Stimulated activated CD4-positive, alpha-beta T cell treated with anti-CD3 and anti-CD28 coated beads, Interleukin-15, amount 100 ng/mL, for 1 hour (primary cell): ENCODE results near the gene CHRNA9.
"Not testable (repeated sequence)": the region's sequence is repeated elsewhere in the genome, so short reads cannot be mapped to it uniquely, and the experiment has no call there.

Source experiments
- DNase-seq, 2 donors: peaks; one replicate each; pipeline ENCODE4 v3.0.0-alpha.2; 2020; ENCODE audit warnings: low read depth in 1 of 2, low spot score in 1 of 2

Gene CHRNA9, protein sequence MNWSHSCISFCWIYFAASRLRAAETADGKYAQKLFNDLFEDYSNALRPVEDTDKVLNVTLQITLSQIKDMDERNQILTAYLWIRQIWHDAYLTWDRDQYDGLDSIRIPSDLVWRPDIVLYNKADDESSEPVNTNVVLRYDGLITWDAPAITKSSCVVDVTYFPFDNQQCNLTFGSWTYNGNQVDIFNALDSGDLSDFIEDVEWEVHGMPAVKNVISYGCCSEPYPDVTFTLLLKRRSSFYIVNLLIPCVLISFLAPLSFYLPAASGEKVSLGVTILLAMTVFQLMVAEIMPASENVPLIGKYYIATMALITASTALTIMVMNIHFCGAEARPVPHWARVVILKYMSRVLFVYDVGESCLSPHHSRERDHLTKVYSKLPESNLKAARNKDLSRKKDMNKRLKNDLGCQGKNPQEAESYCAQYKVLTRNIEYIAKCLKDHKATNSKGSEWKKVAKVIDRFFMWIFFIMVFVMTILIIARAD

DNA sequence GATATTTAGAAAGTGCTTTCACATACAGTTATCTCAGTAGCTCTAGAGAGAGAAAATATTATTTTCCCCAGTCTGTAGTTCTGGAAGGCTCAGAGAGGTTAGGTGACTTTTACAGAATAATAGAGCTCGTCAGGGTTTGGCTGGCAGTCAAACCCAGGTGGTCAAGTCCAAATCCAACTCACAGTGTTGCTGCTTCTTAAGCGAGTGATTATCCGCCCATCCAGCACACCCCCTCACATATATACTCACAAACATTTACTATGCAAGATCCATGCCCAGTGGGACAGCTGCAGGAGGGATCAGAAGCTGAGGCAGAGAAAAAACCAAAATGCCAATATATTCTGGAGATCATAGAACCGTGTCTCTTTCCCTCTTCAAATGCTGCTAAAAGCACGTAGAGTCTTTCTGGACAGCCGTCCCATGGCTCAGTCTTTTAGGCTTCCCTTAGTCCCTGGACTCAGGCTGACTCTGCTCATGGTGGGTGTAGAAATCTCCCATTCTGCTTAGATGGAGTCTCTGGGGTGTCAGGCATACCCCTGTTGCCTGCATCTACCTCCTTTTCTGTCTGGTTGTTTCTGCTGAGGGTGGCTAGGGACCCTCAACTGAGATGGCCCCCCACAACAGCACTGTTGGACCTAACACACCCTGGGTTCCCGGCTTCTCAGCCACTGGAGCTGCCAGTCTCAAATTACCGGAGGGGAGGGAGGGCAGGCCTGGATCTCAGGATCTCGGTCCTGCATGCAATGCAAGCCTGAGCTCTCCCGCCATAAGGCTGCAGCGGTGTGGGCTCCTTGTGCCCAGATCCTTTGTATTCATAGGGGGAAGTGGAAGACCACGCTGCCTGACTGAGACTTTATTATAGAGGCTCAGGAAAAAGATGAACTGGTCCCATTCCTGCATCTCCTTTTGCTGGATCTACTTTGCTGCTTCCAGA, at the start of gene CHRNA9:
CHRNA9 (plus strand) TSS at position 743 of the 934 bp plus-strand sequence; CDS start at position 878, 135 bp downstream.
- no peak for DNase-seq

GRCh38 chr4:40285692-40286091, 49.4 kb upstream of the CHRNA9 start:
- DNase-seq = no peak

DNA sequence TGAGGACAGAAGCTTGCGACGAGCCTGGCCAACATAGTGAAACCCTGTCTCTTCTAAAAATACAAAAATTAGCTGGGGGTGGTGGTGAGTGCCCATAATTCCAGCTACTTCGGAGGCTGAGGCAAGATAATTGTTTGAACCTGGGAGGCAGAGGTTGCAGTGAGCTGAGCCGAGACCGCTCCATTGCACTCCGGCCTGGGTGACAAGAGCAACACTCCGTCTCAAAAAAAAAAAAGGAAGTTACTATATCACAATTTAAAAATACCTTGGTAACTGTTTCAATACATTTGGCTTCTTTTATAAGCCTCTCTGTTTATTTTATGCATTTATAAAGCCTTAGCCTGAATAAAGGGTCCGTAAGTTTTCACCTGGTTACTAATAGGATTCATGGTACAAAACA, 46.6 kb upstream of the CHRNA9 start:
- DNase-seq = no peak

DNA sequence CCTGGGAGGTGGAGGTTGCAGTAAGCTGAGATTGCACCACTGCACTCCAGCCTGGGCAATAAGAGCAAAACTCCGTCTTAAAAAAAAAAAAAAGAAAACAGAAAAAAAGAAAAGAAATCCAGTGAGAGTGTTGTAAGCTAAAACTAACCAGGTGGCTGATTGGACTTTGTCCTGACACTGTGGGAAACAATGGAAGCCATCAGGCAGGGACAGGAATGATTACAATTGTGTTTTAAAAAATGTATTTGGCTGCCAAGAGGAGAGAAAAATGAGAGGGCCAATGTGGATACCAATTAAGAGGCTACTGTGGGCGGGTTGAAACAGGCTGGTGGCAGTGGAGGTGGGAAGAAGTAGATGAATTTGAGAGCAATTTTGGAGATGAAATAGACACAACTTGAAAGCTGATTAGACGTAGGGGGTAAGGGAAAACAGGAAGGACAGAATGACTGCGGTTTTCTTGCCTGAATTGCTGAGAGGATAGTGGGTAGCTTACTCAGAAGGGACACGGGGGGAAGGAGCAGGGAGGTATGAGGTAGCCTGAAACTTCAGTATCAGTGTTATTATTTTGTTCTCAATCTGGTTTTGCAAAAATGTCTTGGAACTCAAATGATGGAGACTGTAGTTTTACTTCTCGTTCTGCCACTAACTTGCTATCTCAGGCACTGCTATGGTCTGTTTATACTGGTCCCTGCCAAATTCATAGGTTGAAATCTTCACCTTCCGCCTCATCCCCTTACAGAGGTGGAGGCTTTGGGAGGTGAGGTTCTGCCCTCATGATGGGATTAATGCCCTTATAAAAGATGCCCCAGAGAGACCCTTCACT, 45.6 kb upstream of the CHRNA9 start:
- DNase-seq = no peak

DNA sequence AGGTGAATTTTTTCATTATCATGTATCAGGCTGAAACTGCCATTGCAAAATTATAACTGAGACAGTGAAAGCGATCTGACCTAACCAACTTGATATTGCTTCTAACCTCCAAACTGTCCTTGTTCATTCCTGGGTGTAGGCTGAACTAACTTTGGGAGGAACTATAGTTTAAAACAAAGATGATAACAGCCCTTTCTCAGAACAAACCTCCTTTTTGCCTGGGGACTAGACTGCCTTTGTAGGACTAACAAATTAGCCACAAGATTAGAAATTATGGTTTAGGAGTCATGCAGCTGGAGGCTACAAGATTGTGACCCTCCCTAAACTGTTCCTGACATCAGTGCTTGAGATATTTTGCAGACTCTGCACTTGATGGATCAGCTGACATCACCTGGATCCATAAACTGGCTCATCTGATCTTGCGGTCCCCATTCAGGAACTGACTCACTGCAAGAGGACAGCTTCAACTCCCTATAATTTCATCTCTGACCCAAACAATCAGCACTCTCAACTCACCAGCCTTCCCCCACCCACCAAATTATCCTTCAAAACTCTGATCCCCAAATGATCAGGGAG, 44.4 kb upstream of the CHRNA9 start:
- not testable (repeated sequence) for DNase-seq

DNA sequence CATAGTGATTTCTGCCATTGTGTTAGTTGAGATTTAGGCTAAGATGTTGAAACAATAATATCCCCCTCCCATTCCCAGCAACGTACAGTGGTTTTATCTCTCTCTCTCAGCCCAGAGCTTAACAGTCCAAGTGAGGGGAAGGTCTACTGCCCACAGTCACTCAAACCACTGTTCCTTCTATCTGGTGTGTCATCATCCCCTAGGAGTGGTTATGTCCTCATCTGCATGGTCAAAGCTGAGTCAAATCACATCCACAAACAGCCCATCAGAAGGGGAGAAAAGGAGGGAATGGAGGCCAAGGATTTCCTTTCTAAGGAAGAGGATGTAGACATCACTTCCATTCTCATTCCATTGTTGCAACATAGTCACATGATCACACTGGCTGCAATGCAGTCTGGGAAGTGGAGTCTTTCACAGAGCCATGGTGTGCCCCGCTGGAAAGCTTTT, 42.8 kb upstream of the CHRNA9 start:
- no peak for DNase-seq

- DNase-seq = no peak
Observed at GRCh38 chr4:40294339-40294738, 40.8 kb upstream of the CHRNA9 start.

GRCh38 chr4:40295030-40295429, 40.1 kb upstream of the CHRNA9 start:
- DNase-seq = not testable (repeated sequence)

- DNase-seq = no peak
Observed at GRCh38 chr4:40295572-40295971, 39.6 kb upstream of the CHRNA9 start.

DNA sequence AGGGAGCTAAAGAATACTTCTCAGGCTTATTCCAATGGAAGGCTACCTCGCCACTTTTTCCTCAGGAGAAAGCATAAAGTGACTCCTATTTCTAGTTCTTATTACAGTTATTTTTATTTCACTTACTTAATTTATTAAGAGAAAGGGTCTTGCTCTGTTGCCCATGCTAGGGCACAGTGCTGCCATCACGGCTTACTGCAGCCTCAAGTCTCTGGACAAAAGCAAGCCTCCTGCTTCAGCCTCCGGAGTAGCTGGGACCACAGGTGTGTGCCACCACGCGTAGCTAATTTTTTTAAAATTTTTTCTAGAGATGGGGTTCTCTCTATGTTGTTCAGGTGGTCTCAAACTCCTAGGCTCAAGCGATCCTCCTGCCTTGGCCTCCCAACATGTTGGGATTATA, 36.0 kb upstream of the CHRNA9 start:
- no peak for DNase-seq

DNA sequence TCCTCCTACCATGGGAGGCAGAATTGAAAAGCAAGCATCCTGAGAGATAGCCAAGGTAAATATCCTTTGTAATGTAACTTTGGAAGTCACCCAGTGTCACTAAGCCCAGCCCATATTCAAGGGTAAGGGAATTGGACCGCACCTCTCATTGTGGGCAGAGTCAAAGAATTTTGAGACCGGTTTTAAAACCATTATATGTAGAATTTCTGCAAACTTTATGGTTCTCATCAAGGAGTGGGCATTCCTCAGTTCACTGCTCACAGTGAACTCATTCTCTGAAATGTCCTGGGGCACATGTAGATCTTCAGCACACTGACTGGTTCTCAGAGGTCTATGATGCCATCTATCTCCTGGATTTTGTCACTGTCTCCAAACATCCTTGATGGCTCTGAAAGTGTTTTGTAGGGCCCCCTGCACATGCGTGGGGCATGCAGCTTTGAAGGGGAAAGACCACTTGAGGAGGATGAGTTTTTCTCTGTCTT, 35.3 kb upstream of the CHRNA9 start:
- no peak for DNase-seq

DNA sequence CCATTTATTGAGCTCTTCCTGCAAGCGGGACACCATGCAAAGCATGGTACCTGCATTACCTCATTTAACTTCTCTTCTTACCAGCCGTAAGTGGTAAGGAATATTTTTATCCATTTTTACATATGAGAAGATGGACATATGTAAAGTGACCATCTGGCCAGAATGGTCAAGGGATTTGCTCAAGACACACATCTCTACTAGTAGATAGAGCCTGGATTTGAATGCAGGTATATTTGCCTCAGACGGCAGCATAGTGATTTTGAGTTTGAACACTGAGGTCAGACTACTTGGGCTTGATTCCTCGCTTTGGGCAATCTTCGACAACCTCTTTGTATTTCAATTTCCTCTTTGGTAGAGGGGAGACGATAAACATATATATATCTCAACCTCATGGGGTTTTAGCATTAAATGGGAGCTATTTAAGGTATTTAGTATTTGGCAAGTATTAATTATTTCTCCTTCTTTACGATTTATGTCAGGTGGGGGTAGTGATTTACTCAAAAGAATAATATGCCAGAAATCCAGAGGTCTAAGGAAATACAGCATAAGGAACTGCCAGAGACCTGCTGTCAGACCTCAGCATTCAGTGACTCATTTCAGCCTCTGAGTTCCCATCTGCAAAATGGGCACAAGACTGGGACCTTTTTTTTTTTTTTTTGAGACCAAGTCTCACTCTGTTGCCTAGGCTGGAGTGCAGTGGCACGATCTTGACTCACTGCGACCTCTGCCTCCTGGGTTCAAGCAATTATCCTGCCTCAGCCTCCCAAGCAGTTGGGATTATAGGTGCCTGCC, 34.6 kb upstream of the CHRNA9 start:
- DNase-seq = no peak

- DNase-seq = peak in 1 of 2 donors; percentile 49
Observed at GRCh38 chr4:40301603-40302002, 33.5 kb upstream of the CHRNA9 start.

GRCh38 chr4:40303751-40304150, 31.4 kb upstream of the CHRNA9 start:
- DNase-seq = no peak

- no peak for DNase-seq
Observed at GRCh38 chr4:40305328-40306170, 29.6 kb upstream of the CHRNA9 start.

DNA sequence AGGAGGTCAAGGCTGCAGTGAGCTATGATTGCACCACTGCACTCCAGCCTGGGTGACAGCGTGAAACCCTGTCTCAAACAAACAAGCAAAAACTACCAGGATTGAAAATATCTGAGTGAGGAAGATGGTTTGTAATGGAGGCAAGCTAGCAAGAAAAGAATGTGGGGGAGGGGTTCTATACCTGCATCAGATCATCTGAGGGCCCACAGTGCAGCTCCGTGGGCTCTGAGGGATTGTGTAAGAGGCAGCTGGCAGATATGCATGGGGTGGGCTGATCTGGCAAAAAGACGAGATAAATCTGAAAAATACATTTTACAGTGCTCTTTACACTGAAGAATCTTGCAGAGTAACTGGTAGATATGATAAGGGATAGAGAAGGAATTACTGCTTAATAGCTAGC, 28.9 kb upstream of the CHRNA9 start:
- no peak for DNase-seq

DNA sequence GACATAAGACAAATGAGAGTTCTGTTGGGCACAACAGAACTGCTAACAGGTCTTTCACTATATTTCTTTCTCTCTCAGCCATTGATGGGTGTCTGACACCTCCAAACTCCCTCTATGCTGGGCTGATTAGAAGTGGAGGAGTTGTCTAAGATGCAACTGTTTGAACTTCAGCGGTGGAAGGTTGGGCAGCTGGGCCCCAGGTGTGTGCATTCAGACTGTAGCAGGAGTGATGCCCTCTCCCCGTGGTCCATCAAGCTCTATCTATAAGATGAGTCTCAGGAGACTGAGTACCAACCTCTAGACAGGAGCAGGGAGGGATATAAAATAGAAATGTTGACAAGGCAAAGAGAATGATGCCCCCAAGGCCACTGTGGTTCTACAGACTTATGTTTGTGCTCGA, 28.2 kb upstream of the CHRNA9 start:
- no peak for DNase-seq

GRCh38 chr4:40307627-40308497, 27.3 kb upstream of the CHRNA9 start:
- DNase-seq = peak in 1 of 2 donors; percentile 54
